C4-2B (cell line): ENCODE measurements around the gene DHDH.
A peak's percentile ranks its signal among the peaks of the same experiment; 100 is the strongest.

Source experiments
- H3K27ac ChIP-seq: fragments of 450-650 bp; 2 replicates; pipeline ENCODE4 v1.5.1; 2017
- ZFX ChIP-seq: fragments of 450-650 bp; IDR thresholded peaks from 2 replicates; pipeline ENCODE4 v1.6.1; 2017
- TF ChIP-seq, protein P1 (sequence below): fragments of 450-650 bp; conservative IDR thresholded peaks from 2 replicates; pipeline ENCODE4 v1.5.1; 2017; ENCODE audit warnings: mild to moderate bottlenecking

DHDH gene

DNA sequence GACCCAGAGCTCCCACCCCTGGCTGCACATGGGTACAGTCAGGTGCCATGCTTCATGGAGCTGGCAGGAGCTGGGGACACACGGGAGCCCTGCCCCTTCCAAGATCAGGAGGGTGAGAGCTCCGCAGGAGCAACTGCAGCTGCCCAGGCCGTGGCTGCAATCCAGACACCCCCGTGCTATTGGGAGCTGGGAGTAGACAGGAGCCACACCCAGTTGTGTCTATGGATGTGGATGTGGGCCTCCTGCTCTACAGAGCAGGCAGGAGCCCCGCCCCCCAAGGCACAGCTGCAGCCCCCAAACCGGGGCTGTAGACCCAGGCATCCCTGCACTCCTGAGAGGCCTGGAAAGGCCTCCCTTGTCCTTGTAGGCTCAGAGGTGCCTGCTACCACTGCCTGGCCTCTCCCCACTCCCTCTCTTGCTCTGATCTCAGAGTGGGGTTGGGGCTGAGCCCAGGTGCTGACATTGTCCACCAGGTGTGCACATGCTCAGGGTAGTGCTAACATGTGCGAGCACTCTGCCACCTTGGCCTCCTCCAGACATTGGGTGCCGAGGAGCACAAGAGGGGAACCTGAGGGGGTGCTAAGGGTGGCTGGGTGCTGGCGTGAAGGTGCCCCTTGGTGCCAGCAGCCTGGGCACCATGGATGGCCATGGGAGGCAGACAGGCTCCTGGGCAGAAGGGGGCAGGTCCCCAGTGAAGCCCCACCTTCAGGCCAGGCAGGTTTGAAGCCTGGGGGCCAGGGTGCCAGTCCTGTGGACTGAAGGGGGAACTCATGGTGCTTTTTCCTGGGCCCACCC, 13.2 kb downstream of the DHDH start:
- no peak overlapping the region for H3K27ac ChIP-seq
- TF ChIP-seq ZFX, result no peak
- TF ChIP-seq, protein P1, sequence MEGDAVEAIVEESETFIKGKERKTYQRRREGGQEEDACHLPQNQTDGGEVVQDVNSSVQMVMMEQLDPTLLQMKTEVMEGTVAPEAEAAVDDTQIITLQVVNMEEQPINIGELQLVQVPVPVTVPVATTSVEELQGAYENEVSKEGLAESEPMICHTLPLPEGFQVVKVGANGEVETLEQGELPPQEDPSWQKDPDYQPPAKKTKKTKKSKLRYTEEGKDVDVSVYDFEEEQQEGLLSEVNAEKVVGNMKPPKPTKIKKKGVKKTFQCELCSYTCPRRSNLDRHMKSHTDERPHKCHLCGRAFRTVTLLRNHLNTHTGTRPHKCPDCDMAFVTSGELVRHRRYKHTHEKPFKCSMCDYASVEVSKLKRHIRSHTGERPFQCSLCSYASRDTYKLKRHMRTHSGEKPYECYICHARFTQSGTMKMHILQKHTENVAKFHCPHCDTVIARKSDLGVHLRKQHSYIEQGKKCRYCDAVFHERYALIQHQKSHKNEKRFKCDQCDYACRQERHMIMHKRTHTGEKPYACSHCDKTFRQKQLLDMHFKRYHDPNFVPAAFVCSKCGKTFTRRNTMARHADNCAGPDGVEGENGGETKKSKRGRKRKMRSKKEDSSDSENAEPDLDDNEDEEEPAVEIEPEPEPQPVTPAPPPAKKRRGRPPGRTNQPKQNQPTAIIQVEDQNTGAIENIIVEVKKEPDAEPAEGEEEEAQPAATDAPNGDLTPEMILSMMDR, result no peak

DNA sequence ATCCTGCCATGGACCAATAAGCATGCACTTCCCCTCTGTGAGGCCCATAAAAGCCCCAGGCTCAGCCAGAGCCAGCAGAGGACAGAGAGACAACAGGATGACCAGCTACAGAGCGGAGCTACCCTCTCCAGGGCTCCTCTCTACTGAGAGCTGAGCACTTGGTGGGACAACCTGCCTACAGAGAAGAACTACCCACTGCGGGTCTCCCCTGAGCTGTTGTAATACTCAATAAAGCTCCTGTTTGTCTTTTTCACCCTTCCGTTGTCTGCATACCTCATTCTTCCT, 13.7 kb downstream of the DHDH start:
- TF ChIP-seq, protein P1, result no peak
- no peak for TF ChIP-seq ZFX
- H3K27ac ChIP-seq, result no peak overlapping the region

DNA sequence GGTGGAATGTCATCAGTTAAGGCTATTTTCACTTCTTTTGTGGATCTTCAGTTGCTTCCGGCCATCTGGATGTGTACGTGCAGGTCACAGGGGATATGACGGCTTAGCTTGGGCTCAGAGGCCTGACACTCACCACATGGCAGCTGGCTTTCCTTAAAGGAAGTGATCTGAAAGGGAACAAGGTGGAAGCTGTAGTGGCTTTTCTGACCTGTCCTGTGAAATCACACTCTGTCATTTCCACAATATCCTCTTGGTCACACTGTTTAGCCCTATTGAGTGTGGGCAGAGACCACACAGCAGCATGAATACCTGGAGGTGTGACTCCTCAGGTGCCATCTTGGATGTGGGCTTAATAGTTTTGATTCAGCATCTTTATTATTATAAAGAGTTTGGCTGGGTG, 16.7 kb downstream of the DHDH start:
- H3K27ac ChIP-seq, result no peak overlapping the region
- TF ChIP-seq ZFX, result no peak
- TF ChIP-seq, protein P1, result no peak

- TF ChIP-seq ZFX, result no peak
- TF ChIP-seq, protein P1, result no peak
- no peak overlapping the region for H3K27ac ChIP-seq
Measured at GRCh38 chr19:48950830-48951519, 17.5 kb downstream of the DHDH start.

GRCh38 chr19:48953141-48953540, 19.6 kb downstream of the DHDH start:
- no peak overlapping the region for H3K27ac ChIP-seq
- TF ChIP-seq, protein P1, result no peak
- TF ChIP-seq ZFX, result no peak

- TF ChIP-seq, protein P1, result no peak
- TF ChIP-seq ZFX, result no peak
- H3K27ac ChIP-seq, result peak overlapping the region; percentile 77
Measured at GRCh38 chr19:48953990-48954594, 20.6 kb downstream of the DHDH start.
